Epithelial cell of prostate (primary cell): ENCODE measurements around the gene FBXW5.

Experiments
- DNase-seq: peaks from one replicate; pipeline ENCODE4 v3.0.0-alpha.2; 2011; ENCODE audit warnings: low read depth, low spot score
- H3K27ac ChIP-seq: fragments of 450-650 bp; 2 replicates; pipeline ENCODE4 v1.5.1; 2017; ENCODE audit warnings: mild to moderate bottlenecking

The FBXW5 gene

GRCh38 chr9:136939996-136940525 is 4.5 kb downstream of the FBXW5 start:
- H3K27ac ChIP-seq = no peak overlapping the region
- DNase-seq = no peak

- no peak for DNase-seq
- no peak overlapping the region for H3K27ac ChIP-seq
Measured at GRCh38 chr9:136939431-136939995, 5.0 kb downstream of the FBXW5 start.

GRCh38 chr9:136937186-136938001 is 7.1 kb downstream of the FBXW5 start:
- no peak overlapping the region for H3K27ac ChIP-seq
- DNase-seq = no peak

- H3K27ac ChIP-seq = no peak overlapping the region
- DNase-seq = no peak
Measured at GRCh38 chr9:136936645-136937170, 7.8 kb downstream of the FBXW5 start.

GRCh38 chr9:136935651-136936050 is 8.9 kb downstream of the FBXW5 start:
- DNase-seq = no peak
- no peak overlapping the region for H3K27ac ChIP-seq

GRCh38 chr9:136934277-136934676 is 10.3 kb downstream of the FBXW5 start:
- no peak overlapping the region for H3K27ac ChIP-seq
- DNase-seq = no peak

- no peak overlapping the region for H3K27ac ChIP-seq
- no peak for DNase-seq
Measured at GRCh38 chr9:136931611-136932130, 12.9 kb downstream of the FBXW5 start.

GRCh38 chr9:136930014-136930413 is 14.5 kb downstream of the FBXW5 start:
- no peak for DNase-seq
- H3K27ac ChIP-seq = no peak overlapping the region

- no peak overlapping the region for H3K27ac ChIP-seq
- DNase-seq = no peak
Measured at GRCh38 chr9:136928591-136928990, 15.9 kb downstream of the FBXW5 start.

GRCh38 chr9:136927343-136928271 is 16.9 kb downstream of the FBXW5 start:
- H3K27ac ChIP-seq = no peak overlapping the region
- no peak for DNase-seq

- no peak for DNase-seq
- no peak overlapping the region for H3K27ac ChIP-seq
Measured at GRCh38 chr9:136926749-136927148, 17.8 kb downstream of the FBXW5 start.

GRCh38 chr9:136926154-136926704 is 18.3 kb downstream of the FBXW5 start:
- DNase-seq = no peak
- no peak overlapping the region for H3K27ac ChIP-seq

GRCh38 chr9:136925414-136926153 is 19.0 kb downstream of the FBXW5 start:
- DNase-seq = no peak
- no peak overlapping the region for H3K27ac ChIP-seq

- no peak overlapping the region for H3K27ac ChIP-seq
- DNase-seq = no peak
Measured at GRCh38 chr9:136923881-136924280, 20.7 kb downstream of the FBXW5 start.

GRCh38 chr9:136922540-136922939 is 22.0 kb downstream of the FBXW5 start:
- H3K27ac ChIP-seq = no peak overlapping the region
- DNase-seq = no peak

GRCh38 chr9:136921718-136922117 is 22.8 kb downstream of the FBXW5 start:
- DNase-seq = no peak
- H3K27ac ChIP-seq = no peak overlapping the region

- no peak overlapping the region for H3K27ac ChIP-seq
- no peak for DNase-seq
Measured at GRCh38 chr9:136921307-136921706, 23.2 kb downstream of the FBXW5 start.

GRCh38 chr9:136920734-136921231 is 23.8 kb downstream of the FBXW5 start:
- no peak for DNase-seq
- no peak overlapping the region for H3K27ac ChIP-seq

- no peak for DNase-seq
- H3K27ac ChIP-seq = no peak overlapping the region
Measured at GRCh38 chr9:136920069-136920468, 24.5 kb downstream of the FBXW5 start.
